H1 (cell line): ENCODE measurements around the gene MZT1.

Experiments used
- CBX5 ChIP-seq: fragments of 300-800, 300-1000 bp; sonication (generic); IDR thresholded peaks from 2 replicates; pipeline ENCODE4 v1.7.1; 2016; ENCODE audit warnings: antibody characterized with exemption, low read length, low read depth
- CHD1 ChIP-seq: IDR thresholded peaks from 2 replicates; pipeline ENCODE4 v1.6.1; 2012; ENCODE audit warnings: low read depth, low read length, improper control_type of control experiment
- CTCF ChIP-seq, 3 experiments: IDR thresholded peaks; 1 replicate in 2 of 3; 2 replicates in 1 of 3; pipeline versions ENCODE4 v1.5.1 to v1.6.1; 2011; ENCODE audit warnings: low read length in 3 of 3, mild to moderate bottlenecking in 3 of 3, inconsistent platforms in 2 of 3, low read depth in 1 of 3, moderate library complexity in 1 of 3; ENCODE audit not compliant: insufficient read depth in 1 of 3; ENCODE audit errors: control extremely low read depth in 1 of 3
- EZH2 ChIP-seq: fragments of 200-600 bp; sonication (generic); IDR thresholded peaks from 2 replicates; pipeline ENCODE4 v1.7.1; 2012; ENCODE audit warnings: low read depth, mild to moderate bottlenecking, moderate library complexity, low read length, inconsistent platforms; ENCODE audit not compliant: severe bottlenecking
- NRF1 ChIP-seq: IDR thresholded peaks from 2 replicates; pipeline ENCODE4 v1.6.1; 2011; ENCODE audit warnings: mild to moderate bottlenecking, low read depth, low read length, improper control_type of control experiment
- POLR2AphosphoS5 ChIP-seq: IDR thresholded peaks from 2 replicates; pipeline ENCODE4 v1.6.1; 2011; ENCODE audit warnings: low read depth, low read length
- RAD21 ChIP-seq, 2 experiments: IDR thresholded peaks in 1 of 2; conservative IDR thresholded peaks in 1 of 2; 2 replicates each; pipeline ENCODE4 v1.6.1; 2011; ENCODE audit warnings: low read depth in 2 of 2, low read length in 2 of 2, improper control_type of control experiment in 1 of 2, inconsistent platforms in 1 of 2, mild to moderate bottlenecking in 1 of 2, moderate library complexity in 1 of 2
- RXRA ChIP-seq: IDR thresholded peaks from 2 replicates; pipeline ENCODE4 v1.6.1; 2011; ENCODE audit warnings: low read depth, mild to moderate bottlenecking, low read length, moderate library complexity; ENCODE audit not compliant: insufficient read depth
- ZNF274 ChIP-seq: IDR thresholded peaks from 2 replicates; pipeline ENCODE4 v1.7.0; 2012; ENCODE audit warnings: low read length, borderline replicate concordance; ENCODE audit errors: extremely low read depth

- TF ChIP-seq CTCF (IDR thresholded peaks at IDR 0.05; ENCODE audit: control extremely low read depth in 1 of 3, insufficient read depth in 1 of 3, low read depth in 1 of 3, low read length in 3 of 3) = no peak
- no peak for TF ChIP-seq RAD21 (IDR thresholded peaks at IDR 0.05 in 1 of 2, conservative IDR thresholded peaks at IDR 0.05 in 1 of 2; ENCODE audit: low read depth in 2 of 2, low read length in 2 of 2)
- no peak for TF ChIP-seq RXRA
- no peak for TF ChIP-seq ZNF274
- TF ChIP-seq CHD1 = no peak
- no peak for TF ChIP-seq POLR2AphosphoS5
- no peak for TF ChIP-seq EZH2
- no peak for TF ChIP-seq CBX5
- TF ChIP-seq NRF1 = no peak
These were observed 819 bp upstream of the MZT1 start for GRCh38 chr13:72728290-72728605.
